Erythroblast (primary cell): ENCODE measurements around the gene GRIFIN.

Source experiments
- GATA1 ChIP-seq: IDR thresholded peaks from 2 replicates; pipeline ENCODE4 v1.6.1; 2011; ENCODE audit warnings: low read depth, mild to moderate bottlenecking, control low read depth, low read length, moderate library complexity
- POLR2A ChIP-seq: IDR thresholded peaks from 2 replicates; pipeline ENCODE4 v1.6.1; 2011; ENCODE audit warnings: mild to moderate bottlenecking, low read length

GRCh38 chr7:2440608-2441245, 35.5 kb downstream of the GRIFIN start:
- TF ChIP-seq POLR2A = no peak
- no peak for TF ChIP-seq GATA1
